Testis (tissue), 2 donors: Measurements from ENCODE around the gene CCDC192.

Source experiments
- POLR2A ChIP-seq: fragments of 450-650 bp; IDR thresholded peaks from one replicate; pipeline ENCODE4 v1.6.1; 2017; ENCODE audit warnings: antibody characterized with exemption, mild to moderate bottlenecking, moderate library complexity
- TF ChIP-seq, protein P1 (sequence below), 3 experiments: fragments of 450-650 bp in 2 of 3; fragments of 200-600 bp in 1 of 3; sonication (generic) in 1 of 3; IDR thresholded peaks; one replicate each; pipeline ENCODE4 v1.5.1; 2016 to 2019; ENCODE audit warnings: antibody characterized with exemption in 3 of 3, mild to moderate bottlenecking in 2 of 3, moderate library complexity in 1 of 3

DNA sequence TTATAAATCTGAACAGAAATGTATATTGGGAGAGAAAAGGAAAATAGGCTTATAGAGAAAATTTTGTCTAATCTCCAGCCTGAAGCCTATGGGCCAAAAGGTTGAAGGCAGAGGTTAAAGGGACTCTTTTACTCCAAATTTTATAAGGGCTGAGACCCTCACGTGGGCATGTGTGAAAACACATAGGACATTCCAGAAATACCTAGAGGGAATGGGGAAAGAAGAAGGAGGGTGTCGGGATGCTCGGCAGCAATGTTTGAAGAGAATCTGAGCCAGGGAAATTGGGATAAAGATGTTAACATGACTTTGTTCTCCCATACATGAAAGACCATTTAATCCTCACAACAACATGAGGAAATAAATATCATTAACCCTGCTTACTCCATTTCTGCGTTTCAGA is 278.3 kb downstream of the CCDC192 start:
- TF ChIP-seq, protein P1, sequence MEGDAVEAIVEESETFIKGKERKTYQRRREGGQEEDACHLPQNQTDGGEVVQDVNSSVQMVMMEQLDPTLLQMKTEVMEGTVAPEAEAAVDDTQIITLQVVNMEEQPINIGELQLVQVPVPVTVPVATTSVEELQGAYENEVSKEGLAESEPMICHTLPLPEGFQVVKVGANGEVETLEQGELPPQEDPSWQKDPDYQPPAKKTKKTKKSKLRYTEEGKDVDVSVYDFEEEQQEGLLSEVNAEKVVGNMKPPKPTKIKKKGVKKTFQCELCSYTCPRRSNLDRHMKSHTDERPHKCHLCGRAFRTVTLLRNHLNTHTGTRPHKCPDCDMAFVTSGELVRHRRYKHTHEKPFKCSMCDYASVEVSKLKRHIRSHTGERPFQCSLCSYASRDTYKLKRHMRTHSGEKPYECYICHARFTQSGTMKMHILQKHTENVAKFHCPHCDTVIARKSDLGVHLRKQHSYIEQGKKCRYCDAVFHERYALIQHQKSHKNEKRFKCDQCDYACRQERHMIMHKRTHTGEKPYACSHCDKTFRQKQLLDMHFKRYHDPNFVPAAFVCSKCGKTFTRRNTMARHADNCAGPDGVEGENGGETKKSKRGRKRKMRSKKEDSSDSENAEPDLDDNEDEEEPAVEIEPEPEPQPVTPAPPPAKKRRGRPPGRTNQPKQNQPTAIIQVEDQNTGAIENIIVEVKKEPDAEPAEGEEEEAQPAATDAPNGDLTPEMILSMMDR (IDR thresholded peaks at IDR 0.05) = no peak
- no peak for TF ChIP-seq POLR2A
